Measurements from ENCODE around the gene SLC26A4.

SLC26A4 gene

DNA sequence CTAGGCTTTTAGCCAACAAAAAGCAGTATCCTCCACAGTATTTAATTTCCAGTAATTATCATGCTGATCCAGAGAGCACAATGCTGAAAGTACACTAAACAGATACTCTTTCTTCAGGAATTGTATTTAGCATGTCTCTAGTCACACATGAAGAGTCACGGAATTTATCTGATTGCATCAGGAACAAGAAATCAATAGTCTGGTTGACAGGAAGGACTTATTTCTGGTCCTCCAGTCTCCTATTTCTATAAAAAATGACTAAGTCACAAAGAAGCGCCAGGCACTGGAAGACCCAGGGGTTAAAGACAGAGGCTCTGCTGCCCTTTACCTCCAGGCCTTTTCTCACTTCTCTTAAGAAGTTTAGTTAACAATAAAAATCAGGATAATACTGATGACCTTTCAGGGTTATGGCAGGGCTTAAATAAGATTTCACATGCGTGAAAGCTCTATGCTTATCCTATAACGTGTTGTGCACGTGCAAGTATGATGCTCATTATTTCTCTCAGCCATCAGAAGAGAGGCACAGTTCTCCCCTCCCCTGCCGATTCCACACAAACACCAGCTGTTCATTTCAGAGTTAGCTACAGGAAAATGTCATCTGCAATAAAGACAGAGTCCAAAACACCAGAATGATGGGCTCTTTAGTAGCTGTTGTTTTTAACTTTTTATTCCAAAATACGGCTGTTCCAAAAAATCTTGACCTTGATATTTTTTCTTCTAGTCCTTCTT lies 36.9 kb downstream of the SLC26A4 start:
- no peak for DNase-seq

DNA sequence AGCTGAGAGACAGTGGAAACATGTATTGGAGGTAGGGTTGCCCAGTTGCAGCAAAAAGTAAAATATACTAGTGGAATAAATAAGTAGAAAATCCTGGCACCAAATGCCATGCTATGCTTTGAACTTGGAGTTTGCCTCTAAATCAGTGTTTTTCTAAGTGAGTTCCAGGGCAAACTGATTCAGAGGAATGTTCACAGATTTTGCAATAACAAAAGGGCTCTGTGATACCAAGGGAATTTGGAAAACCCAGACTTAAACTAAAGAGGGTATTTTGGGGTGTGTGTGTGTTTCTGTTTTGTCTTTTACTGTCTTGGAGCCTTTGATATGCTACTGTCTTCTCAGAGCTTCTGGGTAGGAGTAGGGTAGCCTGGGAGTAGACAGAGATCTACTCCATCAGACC lies 39.9 kb downstream of the SLC26A4 start:
- DNase-seq, result no peak

DNA sequence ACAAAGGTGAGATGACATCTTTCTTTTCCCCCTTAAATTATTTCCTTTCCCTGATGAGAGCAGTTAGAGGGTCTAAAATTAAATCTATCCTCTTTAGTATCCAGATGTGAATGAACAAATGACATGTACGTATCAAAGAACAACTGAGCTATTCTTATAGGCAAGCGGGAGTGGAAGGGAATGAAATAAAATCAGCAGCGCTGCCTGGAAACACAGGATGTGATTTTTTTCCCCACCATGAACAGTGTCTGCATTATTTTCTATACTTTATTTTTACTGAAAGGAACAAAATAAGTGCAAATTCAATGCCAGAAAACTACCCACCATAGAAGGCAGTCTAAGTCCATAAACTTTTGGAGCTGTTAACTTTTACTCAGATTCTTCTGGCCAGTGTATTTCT lies 40.6 kb downstream of the SLC26A4 start:
- no peak for DNase-seq

DNA sequence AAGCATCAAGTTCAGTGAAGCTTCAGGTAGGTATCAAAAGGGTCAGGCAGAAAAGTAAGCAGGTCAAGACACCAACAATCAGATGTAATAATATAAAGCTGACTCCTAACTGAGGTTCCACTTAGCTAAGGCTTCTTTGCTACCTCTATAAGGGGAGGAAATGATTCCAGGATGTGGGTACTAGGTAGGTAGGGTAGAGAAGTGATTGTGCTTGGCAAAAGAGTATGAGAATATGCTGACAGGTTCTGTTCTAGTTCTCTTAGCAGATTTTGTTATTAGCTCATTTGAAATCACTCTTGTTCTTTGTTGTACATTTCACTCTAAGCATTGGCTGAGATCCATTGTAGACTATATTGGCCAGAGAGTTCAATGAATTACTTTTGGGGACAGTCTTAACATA lies 42.6 kb downstream of the SLC26A4 start:
- no peak for DNase-seq

DNA sequence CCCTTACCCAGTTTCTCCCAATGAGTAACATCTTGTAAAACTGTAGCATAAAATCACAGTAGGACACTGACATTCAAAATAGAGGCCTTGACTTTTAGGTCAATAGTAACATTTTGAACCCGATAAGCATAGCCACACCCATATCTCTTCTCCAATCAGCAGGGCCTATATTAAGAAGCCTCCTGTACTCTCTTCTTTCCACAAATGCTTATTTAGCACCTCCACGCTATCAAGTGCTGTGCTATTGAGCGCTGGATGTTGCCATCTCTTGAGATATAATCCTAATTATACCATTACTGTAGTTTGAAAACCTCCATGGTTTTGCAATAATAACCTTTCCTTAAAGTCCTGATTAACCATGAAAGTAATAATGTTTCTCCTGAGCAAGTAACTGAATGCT lies 43.2 kb downstream of the SLC26A4 start:
- no peak for DNase-seq

DNA sequence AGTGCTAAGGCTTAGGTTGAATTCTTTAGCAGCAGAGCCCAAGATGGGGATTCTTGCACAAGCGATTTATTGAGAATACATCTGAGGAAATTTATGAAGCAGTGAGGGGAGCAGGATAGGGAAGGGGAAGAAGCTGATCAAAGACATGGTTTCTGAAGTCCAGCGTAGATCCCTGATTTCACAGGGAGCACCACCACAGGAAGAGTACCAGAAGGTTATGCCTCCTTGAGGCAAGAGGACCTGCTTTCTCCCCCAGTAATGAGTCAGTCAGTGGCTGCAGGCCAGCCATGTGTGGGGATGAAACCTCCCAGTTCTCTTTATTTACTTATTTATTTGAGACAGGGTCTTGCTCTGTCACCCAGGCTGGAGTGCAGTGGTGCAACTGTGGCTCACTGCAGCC lies 48.3 kb downstream of the SLC26A4 start:
- DNase-seq, result no peak

DNA sequence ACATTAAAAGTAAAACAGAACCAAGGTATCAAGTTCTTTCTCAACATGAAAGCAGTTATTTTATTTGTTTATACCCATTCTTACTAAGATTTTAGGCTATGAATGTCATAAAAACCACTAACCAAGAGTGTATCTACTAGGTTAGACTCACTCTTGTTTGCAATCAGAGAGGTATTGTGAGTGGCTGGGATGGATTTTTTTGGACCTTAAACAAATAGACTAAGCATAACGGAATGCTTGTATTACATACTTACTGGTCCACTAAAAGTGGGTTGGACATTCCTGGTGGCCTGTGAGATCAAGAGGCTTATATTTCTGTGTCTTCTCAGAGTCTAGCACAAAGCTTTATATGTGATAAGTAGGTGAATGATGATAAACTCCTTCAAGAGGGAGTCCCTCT lies 50.7 kb downstream of the SLC26A4 start:
- no peak for DNase-seq

DNA sequence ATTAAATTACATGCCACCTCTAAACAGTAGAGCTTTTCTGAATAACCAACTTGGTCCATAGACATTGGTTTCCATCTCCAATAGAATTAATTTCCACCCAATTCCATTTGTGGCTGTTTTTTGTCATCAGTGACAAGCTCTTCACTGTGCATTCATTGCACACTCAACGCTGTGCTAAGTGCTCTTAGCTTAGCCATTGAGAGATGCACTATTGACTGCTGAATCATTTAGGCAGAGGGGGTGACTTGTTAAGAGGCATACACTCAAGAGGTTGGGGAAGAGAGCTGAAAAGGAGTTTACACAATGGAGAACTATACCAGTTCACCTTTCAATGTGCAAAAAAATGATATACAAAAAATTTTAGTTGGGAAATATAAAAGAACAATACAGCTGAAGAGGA lies 51.4 kb downstream of the SLC26A4 start:
- DNase-seq, result no peak

DNA sequence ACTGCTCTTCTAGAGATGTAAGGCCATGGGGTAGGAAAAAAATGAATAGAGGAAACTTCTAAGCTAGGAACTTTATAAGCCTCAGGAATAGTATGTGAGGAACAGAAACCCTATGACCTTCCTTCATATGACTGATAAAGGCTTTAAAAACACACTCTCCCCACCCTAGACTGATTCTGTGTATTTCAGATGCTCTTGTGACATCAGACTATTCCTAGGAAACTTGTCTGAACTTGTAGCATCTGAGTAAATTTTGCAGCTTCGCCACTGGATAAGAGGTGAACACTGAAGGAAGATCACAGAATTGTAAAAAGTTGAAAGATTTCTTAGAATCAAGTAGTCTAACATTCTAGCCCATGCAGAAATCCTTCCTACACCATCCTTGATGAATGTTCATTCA lies 52.3 kb downstream of the SLC26A4 start:
- no peak for DNase-seq

DNA sequence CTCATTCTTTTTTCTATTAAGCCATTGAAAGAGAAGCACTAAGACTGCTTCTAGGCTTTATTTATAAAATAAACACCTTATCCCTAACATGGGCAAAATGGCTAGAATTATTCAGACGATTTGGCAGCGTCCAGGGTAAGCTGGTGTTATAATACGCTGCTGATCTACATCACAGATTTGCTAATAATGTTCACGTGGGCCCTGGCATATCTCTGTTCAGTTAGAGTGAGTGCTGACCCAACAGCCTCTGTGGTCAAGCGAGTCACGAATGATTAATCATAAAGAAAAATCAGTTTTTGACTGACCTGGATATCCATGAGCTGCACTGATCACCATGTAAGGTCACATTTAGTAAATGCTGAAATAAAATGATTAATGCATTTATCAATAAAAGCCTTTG lies 54.9 kb downstream of the SLC26A4 start:
- no peak for DNase-seq

DNA sequence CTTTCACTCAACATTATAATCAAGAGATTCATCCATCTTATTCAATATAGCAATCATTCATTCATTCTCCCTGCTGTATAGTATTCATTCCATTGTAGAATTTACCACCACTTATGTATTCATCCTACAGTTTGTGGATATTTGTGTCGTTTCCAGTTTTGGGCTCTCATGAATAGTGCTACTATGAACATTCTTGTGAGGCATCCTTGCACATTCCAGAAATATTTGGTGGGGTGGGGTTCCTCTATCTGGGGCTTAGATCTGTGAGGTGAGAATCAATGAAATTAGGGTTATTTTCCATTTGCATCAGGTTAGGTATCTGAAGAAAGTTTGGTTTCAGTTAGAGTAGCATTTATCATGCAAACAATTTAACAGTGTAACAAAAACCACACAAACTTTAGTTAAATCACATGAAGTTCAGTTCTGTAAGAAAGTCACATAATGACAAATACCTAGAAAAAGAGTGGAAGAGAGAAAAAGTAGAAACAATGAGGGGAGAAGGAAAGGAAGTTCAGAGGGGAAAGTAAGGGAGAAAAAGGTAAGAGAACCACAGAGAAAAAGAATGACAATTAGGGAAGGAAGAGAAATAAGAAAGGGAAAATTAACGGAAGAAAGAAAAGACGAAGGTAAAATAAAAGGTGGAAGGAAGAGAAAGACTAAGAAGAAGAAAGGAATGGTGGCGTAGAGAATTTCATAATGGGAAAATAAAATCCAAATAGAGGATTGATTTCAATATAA lies 58.0 kb downstream of the SLC26A4 start:
- no peak for DNase-seq

DNA sequence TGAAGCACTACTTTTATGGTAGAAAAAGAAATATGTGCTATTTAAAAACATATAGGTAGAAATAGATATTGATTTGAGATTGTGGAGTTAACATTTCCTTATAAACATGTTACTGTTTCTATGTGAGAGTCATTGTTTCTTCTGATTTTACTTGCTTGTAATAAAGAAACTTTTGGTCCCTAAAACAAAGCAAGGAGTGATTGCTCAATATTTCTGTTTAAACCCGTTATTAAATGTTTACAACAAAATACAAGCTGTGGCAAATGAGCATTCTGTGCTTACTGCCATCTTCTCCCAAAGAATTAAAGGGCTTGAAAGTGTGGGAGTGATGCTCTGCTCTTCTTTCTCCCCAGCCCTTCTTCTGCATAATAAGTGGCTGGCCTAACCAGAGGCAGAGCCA lies 60.7 kb downstream of the SLC26A4 start:
- no peak for DNase-seq

DNA sequence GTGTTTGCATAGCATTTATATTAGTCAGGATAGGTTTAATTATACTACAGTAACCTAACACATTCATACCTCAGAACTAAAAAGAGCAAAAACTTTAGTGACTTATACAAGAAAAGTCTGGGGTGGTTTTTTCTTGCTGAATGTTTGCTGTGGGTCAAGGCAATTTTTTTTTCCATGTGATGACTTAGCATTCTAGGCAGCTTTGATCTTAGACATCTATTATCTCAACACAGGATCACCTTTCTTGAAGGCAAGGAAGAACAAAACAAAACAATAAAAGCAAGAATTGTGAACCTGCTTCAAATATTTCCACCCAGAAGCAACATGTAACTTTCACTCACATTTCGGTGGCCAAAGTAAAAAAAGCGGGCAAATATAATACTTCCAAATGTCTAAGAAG lies 62.6 kb downstream of the SLC26A4 start:
- no peak for DNase-seq

DNA sequence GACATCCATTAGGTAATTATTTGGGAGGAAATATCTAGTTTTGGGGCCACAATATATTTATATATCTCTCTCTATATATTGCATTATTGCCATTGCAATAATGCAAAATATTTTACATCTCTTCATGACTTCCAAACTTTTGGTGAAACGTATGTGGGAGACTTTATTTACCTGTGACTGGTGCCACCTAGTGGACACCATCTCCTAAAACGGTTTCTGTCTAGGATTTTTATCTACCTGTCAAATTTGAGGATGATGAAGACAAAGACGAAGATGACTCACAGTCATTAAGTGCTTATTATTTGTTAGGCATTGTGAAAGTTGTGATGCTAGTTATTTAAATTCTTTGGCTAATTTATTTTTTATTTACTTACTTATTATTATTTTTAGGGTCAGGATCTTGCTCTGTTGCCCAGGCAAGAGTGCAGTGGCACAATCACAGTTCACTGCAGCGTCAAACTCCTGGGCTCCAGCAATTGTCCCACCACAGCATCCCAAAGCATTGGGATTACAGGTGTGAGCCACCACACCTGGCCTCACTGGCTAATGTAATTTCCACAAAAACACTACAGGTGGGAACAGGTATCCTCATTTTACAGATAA lies 64.6 kb downstream of the SLC26A4 start:
- DNase-seq, result peak; percentile 64

DNA sequence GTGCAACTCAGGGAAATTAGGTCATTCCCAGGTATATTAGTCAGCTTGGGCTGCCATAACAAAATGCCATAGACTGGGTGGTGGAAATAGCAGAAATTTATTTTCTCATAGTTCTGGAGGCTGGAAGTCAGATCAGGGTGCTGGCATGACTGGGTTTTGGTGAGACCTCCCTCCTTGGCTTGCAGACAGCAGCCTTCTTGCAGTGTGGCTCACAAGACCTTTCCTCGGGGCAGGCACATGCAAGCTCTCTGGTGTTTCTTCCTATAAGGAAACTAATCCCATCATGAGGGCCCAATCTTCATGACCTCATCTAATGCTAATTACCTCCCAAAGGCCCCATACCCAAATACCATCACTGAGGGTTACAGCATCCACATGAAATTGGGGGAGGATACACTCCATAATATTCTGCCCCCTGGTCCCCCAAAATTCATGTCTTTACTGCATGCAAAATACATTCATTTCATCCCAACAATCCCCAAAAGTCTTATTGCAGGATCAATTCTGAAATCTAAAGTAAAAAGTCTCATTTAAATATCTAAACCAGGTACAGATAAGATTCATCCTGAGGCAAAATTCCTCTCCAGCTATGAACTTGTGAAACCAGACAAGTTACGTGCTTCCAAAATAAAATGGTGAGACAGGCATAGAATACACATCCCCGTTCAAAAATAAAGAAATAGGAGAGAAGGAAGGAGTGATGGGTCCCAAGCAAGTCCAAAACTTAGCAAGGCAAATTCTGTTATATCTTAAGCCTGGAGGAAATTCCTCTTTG lies 65.9 kb downstream of the SLC26A4 start:
- DNase-seq, result no peak

DNA sequence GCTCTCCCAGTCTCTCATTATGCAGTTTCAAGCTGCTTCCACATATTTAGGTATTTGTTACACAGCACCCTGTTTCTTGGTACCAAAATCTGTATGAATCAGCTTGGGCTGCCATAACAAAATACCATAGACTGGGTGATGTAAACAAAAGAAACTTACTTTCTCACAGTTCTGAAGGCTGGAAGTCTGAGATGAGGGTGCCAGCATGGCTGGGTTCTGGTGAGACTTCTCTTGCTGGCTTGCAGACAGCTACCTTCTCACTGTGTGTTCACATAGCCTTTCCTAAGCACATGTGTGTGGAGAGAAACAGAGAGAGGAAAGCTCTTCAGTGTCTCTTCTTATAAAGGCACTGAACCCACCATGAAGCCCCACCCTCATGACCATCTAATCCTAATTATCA lies 67.6 kb downstream of the SLC26A4 start:
- DNase-seq, result no peak

DNA sequence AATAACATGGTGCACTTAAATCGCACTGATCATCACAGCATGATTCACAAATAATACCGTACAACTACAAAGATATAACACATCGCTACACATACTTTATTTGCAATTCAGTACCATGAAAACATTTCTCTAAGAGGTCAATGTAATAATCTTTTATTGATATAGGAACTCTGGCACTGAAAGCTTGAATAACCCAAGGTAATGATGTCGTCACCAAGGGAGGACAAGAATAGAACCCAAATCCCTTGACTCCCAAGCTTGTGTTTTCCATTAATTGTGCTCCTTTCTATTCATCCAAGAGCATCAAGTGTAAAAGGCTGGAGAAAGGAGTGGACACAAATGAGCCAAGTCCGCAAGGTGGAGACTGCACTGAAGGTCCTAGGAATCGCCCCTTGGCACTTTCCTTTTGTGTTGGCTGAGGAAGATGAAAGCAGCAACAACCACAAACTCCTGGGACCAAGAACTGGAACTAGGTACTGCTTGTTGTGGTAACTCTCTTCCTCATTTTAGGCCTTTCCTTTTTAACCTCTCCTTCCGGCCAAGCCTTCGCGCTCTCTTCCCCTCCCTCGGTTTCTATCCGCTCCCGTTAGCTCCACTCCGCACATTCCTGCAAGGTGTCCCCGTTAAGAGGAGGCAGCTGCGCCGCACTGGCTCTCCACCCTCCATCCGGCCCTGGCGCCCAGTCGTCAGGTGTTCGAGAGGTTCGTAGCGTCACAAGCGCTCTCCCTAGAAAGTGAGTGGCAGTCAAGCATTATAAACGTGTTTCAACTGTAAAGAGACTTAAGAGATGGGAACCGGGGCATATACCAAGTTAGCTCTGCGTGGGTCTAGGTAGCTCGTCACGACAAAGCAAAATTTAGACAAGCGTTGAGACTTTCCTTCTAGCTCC lies 82.3 kb downstream of the SLC26A4 start:
- DNase-seq, result no peak

DNA sequence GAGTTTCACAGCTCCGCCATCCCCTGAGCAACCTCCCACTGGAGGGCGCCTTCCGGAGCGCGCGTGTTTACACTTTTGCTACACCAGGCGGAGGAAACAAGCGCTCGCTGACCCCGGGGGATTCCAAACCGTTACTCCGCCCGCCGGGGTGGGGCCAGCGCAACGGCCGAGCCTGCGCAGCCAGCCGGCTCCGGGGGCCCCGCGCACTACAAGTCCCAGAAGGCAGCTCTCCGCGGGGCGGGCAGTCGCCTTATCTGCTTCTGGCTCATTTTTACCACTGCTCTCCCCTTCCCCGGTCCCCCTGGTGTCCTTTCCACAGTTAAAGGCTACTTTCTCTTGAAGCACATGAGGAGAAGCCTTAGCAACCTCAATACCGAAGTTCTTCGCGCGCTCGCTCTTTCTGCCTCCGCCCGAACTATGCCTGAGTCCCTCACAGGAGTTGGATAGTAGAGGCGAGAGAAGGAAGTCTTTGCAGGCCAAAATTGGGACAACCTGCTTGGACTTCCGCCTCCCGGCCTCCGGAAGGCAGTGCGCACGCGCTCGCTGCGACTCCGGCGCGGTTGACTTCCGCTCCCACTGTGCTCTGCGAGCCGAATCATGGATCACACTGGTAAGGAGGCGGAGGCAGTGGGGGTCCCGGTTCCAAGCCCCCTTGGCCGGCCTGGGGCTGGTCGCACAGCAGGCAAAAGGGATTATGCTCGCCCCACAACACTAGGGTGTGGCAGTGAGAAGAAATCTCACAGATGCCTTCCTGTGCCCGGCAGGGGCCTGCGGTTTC lies 83.1 kb downstream of the SLC26A4 start, which contains the start of gene CBLL1:
TSS of gene CBLL1 (plus strand) at position 576 of the 778 bp plus-strand sequence. CDS start at position 598, 22 bp downstream.
- peak; percentile 96 for DNase-seq

DNA sequence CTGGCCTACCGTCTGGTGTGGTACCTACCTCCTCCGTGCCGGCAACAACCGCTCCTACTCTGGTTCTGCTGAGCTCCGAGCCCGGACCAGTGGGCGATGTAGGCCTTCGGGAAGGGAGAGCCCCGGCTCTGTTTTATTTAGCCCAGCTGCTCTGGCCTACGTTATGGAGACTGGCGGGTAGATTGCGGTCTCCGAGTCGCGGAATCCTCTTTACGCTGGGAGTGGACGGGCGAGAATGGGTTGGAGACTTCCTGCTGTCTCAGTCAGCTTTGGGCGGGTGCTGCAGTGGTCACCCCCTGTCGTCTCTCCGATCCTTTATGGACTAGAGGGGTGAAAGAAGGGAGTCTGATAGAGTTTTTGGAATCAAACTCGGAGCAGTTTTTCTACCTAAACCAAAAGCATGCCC lies 83.7 kb downstream of the SLC26A4 start:
- DNase-seq, result no peak

DNA sequence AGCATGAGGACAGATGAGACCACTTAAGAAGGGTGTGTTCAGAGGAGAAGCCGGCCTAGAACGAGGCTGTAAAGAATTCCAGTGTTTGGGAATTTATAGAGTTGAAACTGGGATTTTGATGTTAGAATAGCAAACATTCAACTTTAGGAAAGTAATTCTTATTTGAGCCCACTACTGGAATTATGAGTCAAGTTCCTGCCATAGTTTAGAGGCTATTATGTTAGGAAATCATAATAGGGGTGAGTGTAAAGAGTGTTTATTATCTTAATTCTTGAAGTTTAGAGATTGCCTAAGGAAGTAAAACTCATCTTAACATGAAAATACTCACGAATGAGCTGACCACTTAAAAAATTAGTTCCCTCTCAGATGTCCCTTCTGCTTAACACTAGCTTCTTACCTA lies 85.4 kb downstream of the SLC26A4 start:
- no peak for DNase-seq

DNA sequence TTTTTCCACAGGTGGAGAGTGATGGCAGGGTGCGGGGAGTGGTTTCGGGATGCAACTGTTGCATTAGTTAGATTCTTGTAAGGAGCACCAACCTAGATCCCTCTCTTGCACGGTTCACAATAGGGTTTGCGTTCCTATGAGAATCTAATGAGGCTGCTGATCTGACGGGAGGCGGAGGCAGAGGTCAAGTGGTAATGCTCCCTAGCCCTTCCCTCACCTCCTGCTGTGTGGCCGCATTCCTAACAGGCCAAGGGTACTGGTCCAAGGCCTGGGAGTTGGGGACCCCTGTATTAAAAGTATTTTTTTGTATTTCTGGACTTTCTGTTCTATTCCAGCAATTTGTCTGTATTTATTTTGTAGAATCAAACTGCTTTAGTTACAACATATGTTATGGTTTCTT lies 90.5 kb downstream of the SLC26A4 start:
- DNase-seq, result no peak

DNA sequence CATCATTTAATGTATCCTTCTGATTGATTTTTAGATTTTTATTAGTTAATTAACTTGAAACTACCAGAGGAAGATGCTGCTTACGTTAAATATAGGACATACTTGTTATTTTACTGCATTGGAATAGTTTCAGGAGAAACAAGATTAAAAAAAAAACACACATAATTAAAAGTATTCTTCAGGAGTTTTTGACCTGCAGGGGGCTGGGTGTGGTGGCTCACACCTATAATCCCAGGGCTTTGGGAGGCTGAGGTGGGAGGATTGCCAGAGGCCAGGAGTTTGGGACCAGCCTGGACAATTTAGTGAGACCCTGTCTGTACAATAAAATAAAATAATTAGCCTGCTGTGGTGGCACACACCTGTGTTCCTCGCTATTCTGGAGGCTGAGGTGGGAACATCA lies 94.0 kb downstream of the SLC26A4 start:
- DNase-seq, result no peak

All from CD4-positive, alpha-beta T cell treated with Interleukin-4 for 4 hours (primary cell).